ENCODE measurements around the gene FIGNL2.

The FIGNL2 gene

GRCh38 chr12:51836827-51837173 lies 11.7 kb downstream of the FIGNL2 start:
- no peaks in the 10 kb centered on the region for H3K27me3 ChIP-seq (ENCODE audit: control insufficient read depth, insufficient read depth, low read length)

GRCh38 chr12:51836041-51836826 lies 12.3 kb downstream of the FIGNL2 start:
- H3K9ac ChIP-seq, result no peak overlapping the region
- H3K36me3 ChIP-seq (ENCODE audit: control insufficient read depth, insufficient read depth, low read length), result no peaks in the 10 kb centered on the region
- H3K9me3 ChIP-seq (ENCODE audit: control insufficient read depth, low read length), result no peaks in the 10 kb centered on the region
- H3K4me3 ChIP-seq (ENCODE audit: low read depth, low read length), result no peak overlapping the region
- no peak overlapping the region for H3K4me2 ChIP-seq (ENCODE audit: low read length)
- H3K79me2 ChIP-seq, result peaks cover 30% of the 10 kb centered on the region
- H3K27me3 ChIP-seq (ENCODE audit: control insufficient read depth, insufficient read depth, low read length), result no peaks in the 10 kb centered on the region
- no peak for TF ChIP-seq CTCF (IDR thresholded peaks at IDR 0.05)
- no peak overlapping the region for H2AFZ ChIP-seq
- no peak overlapping the region for H3K27ac ChIP-seq
- peaks cover 15% of the 10 kb centered on the region for H3K4me1 ChIP-seq

More at GRCh38 chr12:51836827-51837173, 11.7 kb downstream of the FIGNL2 start:
- Histone ChIP-seq H3K4me1 (peaks cover 15% of the 10 kb centered on the region), H3K27ac (no peak overlapping the region), H3K36me3 (ENCODE audit: control insufficient read depth, insufficient read depth, low read length) (no peaks in the 10 kb centered on the region), H3K9ac (no peak overlapping the region), H2AFZ (no peak overlapping the region), H3K4me3 (ENCODE audit: low read depth, low read length) (no peak overlapping the region), H3K4me2 (ENCODE audit: low read length) (no peak overlapping the region), H3K9me3 (ENCODE audit: control insufficient read depth, low read length) (no peaks in the 10 kb centered on the region), H3K79me2 (peaks cover 26% of the 10 kb centered on the region)
- no peak for TF ChIP-seq CTCF (IDR thresholded peaks at IDR 0.05)

- H3K36me3 ChIP-seq (ENCODE audit: control insufficient read depth, insufficient read depth, low read length), result no peaks in the 10 kb centered on the region
Observed at GRCh38 chr12:51834411-51834810, 14.1 kb downstream of the FIGNL2 start.

DNA sequence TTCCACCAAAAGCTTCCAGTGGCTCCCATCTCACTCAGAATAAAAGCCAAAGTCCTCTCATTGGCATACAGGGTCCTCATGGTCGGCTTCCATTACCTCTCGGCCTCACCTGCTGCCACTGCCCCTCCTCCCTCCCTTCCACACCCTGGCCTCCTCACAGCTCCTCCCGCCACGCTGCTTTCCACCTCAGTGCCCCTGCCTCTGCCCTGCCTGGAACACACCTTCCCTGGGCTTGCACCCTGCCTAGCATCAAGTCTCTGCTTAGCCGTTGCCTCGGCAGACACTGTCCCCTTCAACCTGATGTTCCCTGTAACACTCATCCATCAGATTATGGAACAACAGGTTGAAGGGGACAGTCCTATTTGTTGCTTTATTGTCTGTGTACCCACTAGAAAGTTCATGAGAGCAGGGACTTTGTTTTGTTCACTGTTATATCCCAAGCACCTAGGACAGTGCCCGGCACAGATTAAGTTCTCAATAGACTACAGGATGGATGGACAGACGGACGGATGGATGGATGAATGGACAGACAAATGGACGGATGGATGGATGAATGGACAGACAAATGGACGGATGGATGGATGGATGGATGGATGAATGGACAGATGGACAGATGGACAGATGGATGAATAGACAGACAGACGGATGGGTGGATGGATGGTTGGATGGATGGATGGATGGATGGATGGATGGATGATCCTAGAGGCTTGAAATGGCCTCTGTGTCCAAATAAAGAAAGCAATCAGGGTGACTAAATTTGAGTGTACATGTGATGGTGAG lies 14.9 kb downstream of the FIGNL2 start:
- Histone ChIP-seq H3K27me3 (ENCODE audit: control insufficient read depth, insufficient read depth, low read length) (no peaks in the 10 kb centered on the region), H2AFZ (no peak overlapping the region)

More at GRCh38 chr12:51834411-51834810, 14.1 kb downstream of the FIGNL2 start:
- Histone ChIP-seq H3K79me2 (peaks cover 32% of the 10 kb centered on the region), H2AFZ (no peak overlapping the region), H3K4me1 (peaks cover 11% of the 10 kb centered on the region), H3K4me2 (ENCODE audit: low read length) (no peak overlapping the region), H3K9me3 (ENCODE audit: control insufficient read depth, low read length) (no peaks in the 10 kb centered on the region), H3K4me3 (ENCODE audit: low read depth, low read length) (no peak overlapping the region), H3K27ac (no peak overlapping the region), H3K27me3 (ENCODE audit: control insufficient read depth, insufficient read depth, low read length) (no peaks in the 10 kb centered on the region), H3K9ac (no peak overlapping the region)
- TF ChIP-seq CTCF (IDR thresholded peaks at IDR 0.05), result no peak

More for the DNA sequence above, 14.9 kb downstream of the FIGNL2 start:
- Histone ChIP-seq H3K4me2 (ENCODE audit: low read length) (no peak overlapping the region), H3K79me2 (peaks cover 33% of the 10 kb centered on the region), H3K9me3 (ENCODE audit: control insufficient read depth, low read length) (no peaks in the 10 kb centered on the region), H3K4me1 (peaks cover 8% of the 10 kb centered on the region), H3K4me3 (ENCODE audit: low read depth, low read length) (no peak overlapping the region), H3K36me3 (ENCODE audit: control insufficient read depth, insufficient read depth, low read length) (no peaks in the 10 kb centered on the region), H3K27ac (no peak overlapping the region), H3K9ac (no peak overlapping the region)
- TF ChIP-seq CTCF (IDR thresholded peaks at IDR 0.05), result no peak

Measured in parathyroid adenoma (tissue), 2 donors.